ENCODE measurements around the gene RBMXL3. TPM values are rescaled to one million over a fixed set of nuclear protein-coding genes. Genes with fewer than 3 reads are reported as not detected.

Gene RBMXL3
- not detected in 2 replicates for total RNA-seq

- no peak within 1 kb of the TSS for H3K4me3 Mint-ChIP-seq
- H3K36me3 Mint-ChIP-seq (ENCODE audit: low read depth), result no peaks in the 10 kb centered on the region
Observed at GRCh38 chrX:115189110-115189509, at the start of gene RBMXL3. Gene RBMXL3, plus strand, starts transcription at chrX:115189410. Its CDS starts 32 bp downstream, at chrX:115189442.

DNA sequence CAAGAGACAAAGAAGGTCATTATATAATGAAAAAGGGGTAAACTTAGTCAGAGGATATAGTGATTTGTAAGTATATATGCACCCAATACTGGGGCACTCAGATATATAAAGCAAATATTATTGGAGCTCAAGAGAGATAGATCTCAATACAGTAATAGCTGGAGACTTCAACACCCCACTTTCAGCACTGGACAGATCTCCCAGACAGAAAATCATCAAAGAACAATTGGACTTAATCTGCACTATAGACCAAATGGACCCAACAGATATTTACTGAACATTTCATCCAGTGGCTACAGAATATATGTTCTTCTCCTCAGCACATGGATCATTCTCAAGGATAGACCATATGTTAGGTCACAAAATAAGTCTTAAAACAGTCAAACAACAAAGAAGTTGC lies 47.2 kb upstream of the RBMXL3 start:
- Mint-ChIP-seq H3K27ac (no peak overlapping the region), H3K27me3 (ENCODE audit: insufficient read depth) (no peaks in the 10 kb centered on the region), H3K36me3 (ENCODE audit: low read depth) (no peaks in the 10 kb centered on the region), H3K4me3 (no peak overlapping the region), H3K9me3 (no peaks in the 10 kb centered on the region), H3K4me1 (ENCODE audit: low read depth) (no peaks in the 10 kb centered on the region)
- intact Hi-C loops (cut with micrococcal nuclease), result no loop called here
- no peak for DNase-seq (ENCODE audit: low spot score)

More at GRCh38 chrX:115189110-115189509, at the start of gene RBMXL3:
- Mint-ChIP-seq H3K9me3 (peaks cover 2% of the 10 kb centered on the region), H3K27ac (no peak within 1 kb of the TSS), H3K4me1 (ENCODE audit: low read depth) (no peaks in the 10 kb centered on the region), H3K27me3 (ENCODE audit: insufficient read depth) (no peaks in the 10 kb centered on the region)
- intact Hi-C loops (cut with micrococcal nuclease), result no loop called here
- no peak for DNase-seq (ENCODE audit: low spot score)

DNA sequence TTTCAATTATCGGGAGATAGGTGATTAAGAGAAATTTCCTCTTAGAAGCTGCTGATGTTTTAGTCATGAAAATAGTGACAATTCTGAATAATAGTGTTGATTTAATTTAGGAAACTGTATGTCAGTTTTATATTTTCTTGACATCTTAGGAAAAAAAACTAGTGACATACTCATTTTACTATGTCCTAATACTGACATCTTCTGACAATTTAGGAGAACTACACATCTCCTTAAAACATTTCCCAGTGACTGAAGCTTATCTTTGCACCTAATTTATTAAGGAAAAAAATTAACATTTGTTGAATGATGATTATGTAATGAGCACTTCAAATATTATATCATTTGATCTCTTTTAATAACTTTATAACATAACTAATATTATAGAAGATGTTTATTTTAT lies 42.0 kb upstream of the RBMXL3 start:
- H3K4me3 Mint-ChIP-seq, result no peak overlapping the region
- no peaks in the 10 kb centered on the region for H3K27me3 Mint-ChIP-seq (ENCODE audit: insufficient read depth)
- no peaks in the 10 kb centered on the region for H3K36me3 Mint-ChIP-seq (ENCODE audit: low read depth)
- no peaks in the 10 kb centered on the region for H3K9me3 Mint-ChIP-seq
- no peak overlapping the region for H3K27ac Mint-ChIP-seq
- intact Hi-C loops (cut with micrococcal nuclease), result no loop called here
- DNase-seq (ENCODE audit: low spot score), result no peak
- H3K4me1 Mint-ChIP-seq (ENCODE audit: low read depth), result no peaks in the 10 kb centered on the region

DNA sequence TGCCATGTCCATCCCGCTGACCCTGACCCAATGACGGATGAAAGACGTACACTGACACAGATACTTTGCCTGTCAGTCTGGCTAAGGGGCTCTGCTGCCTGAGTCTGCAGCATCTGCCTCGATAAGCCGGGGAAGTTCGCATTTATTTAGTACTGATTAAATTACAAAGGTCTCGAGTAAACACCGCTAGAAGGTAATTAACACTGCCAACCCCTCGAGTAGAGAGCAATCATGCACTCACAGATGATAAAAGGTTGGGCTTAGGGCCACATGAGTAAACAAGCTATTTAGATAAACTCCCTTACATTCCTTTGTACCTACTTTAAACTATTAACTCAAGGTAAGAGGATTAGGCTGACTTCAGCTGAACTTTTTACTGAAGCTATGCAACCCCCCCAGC lies 16.0 kb upstream of the RBMXL3 start:
- DNase-seq (ENCODE audit: low spot score), result no peak
- H3K27me3 Mint-ChIP-seq (ENCODE audit: insufficient read depth), result no peaks in the 10 kb centered on the region
- H3K36me3 Mint-ChIP-seq (ENCODE audit: low read depth), result no peaks in the 10 kb centered on the region
- no peaks in the 10 kb centered on the region for H3K4me1 Mint-ChIP-seq (ENCODE audit: low read depth)
- intact Hi-C loops (cut with micrococcal nuclease), result no loop called here
- H3K4me3 Mint-ChIP-seq, result no peak overlapping the region
- no peaks in the 10 kb centered on the region for H3K9me3 Mint-ChIP-seq
- no peak overlapping the region for H3K27ac Mint-ChIP-seq

DNA sequence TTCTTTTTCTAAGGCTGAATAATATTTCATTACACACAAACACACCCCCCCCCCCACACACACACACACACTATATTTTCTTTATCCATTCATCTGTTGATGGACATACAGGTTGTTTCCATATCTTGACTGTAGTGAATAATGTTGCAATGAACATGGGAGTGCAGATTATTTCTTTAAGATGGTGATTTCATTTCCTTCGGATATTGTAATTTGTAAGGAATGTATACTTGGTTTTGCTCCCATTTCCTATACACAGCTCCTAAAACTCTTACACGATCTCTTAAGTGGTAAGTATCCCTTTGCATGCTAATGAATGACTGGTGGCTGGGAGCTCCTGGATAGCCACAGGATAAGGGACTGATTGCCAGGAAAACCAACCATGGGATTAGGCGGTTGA lies 14.7 kb upstream of the RBMXL3 start:
- Mint-ChIP-seq H3K27ac (no peak overlapping the region), H3K4me3 (no peak overlapping the region), H3K9me3 (no peaks in the 10 kb centered on the region), H3K4me1 (ENCODE audit: low read depth) (no peaks in the 10 kb centered on the region), H3K36me3 (ENCODE audit: low read depth) (no peaks in the 10 kb centered on the region), H3K27me3 (ENCODE audit: insufficient read depth) (no peaks in the 10 kb centered on the region)
- intact Hi-C loops (cut with micrococcal nuclease), result no loop called here
- DNase-seq (ENCODE audit: low spot score), result no peak

DNA sequence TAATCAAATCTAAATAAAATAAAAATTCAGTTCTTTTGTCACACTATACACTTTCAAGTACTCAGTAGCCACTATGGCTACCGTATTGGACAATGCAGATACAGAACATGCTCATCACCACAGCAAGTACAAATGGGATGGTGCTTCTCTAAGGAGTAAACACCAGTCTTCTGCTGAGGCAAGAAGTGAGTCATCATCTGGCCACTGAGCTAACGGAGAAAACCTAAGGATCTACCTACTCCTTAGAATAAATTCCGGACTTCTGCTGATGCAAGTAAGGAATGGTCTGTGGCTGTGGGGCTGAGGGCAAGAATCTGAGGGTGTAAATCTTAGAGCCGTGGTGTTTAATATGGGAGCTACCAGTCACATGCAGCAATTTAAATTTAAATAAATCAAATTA lies 11.3 kb upstream of the RBMXL3 start:
- no peak overlapping the region for H3K4me3 Mint-ChIP-seq
- H3K9me3 Mint-ChIP-seq, result no peaks in the 10 kb centered on the region
- no peaks in the 10 kb centered on the region for H3K27me3 Mint-ChIP-seq (ENCODE audit: insufficient read depth)
- no peak overlapping the region for H3K27ac Mint-ChIP-seq
- DNase-seq (ENCODE audit: low spot score), result no peak
- intact Hi-C loops (cut with micrococcal nuclease), result no loop called here
- no peaks in the 10 kb centered on the region for H3K36me3 Mint-ChIP-seq (ENCODE audit: low read depth)
- H3K4me1 Mint-ChIP-seq (ENCODE audit: low read depth), result no peaks in the 10 kb centered on the region

- Mint-ChIP-seq H3K27ac (no peak overlapping the region), H3K36me3 (ENCODE audit: low read depth) (no peaks in the 10 kb centered on the region), H3K4me3 (no peak overlapping the region), H3K9me3 (no peaks in the 10 kb centered on the region), H3K4me1 (ENCODE audit: low read depth) (no peaks in the 10 kb centered on the region), H3K27me3 (ENCODE audit: insufficient read depth) (no peaks in the 10 kb centered on the region)
- intact Hi-C loops (cut with micrococcal nuclease), result no loop called here
- no peak for DNase-seq (ENCODE audit: low spot score)
Observed at GRCh38 chrX:115178473-115178872, 10.7 kb upstream of the RBMXL3 start.

DNA sequence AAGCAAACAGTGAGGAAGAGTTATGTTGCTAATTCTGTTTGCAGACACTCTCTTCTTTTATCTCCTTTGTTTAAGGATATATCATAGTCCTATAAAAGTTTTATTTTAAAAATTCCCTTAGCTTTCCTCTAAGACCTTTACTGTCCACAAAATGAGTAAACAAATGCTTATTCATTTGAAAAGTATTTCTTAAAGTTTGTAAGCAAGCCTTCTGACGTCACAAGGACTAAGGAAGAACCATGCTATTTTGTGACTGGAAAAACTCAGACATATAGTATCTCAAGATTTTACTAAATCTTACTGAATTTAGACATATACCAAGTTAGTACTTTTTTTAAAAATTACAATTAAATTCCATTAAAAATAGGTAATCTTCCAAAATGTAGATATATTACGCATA lies 5.2 kb upstream of the RBMXL3 start:
- no peaks in the 10 kb centered on the region for H3K27me3 Mint-ChIP-seq (ENCODE audit: insufficient read depth)

GRCh38 chrX:115189646-115190635 lies 731 bp downstream of the RBMXL3 start:
- no peak overlapping the region for H3K4me3 Mint-ChIP-seq
- peaks cover 2% of the 10 kb centered on the region for H3K9me3 Mint-ChIP-seq
- intact Hi-C loops (cut with micrococcal nuclease), result no loop called here
- H3K4me1 Mint-ChIP-seq (ENCODE audit: low read depth), result no peaks in the 10 kb centered on the region
- H3K27me3 Mint-ChIP-seq (ENCODE audit: insufficient read depth), result no peaks in the 10 kb centered on the region
- H3K36me3 Mint-ChIP-seq (ENCODE audit: low read depth), result no peaks in the 10 kb centered on the region
- DNase-seq (ENCODE audit: low spot score), result no peak
- H3K27ac Mint-ChIP-seq, result no peak overlapping the region

More for the DNA sequence above, 5.2 kb upstream of the RBMXL3 start:
- H3K9me3 Mint-ChIP-seq, result no peaks in the 10 kb centered on the region
- intact Hi-C loops (cut with micrococcal nuclease), result no loop called here
- no peak overlapping the region for H3K27ac Mint-ChIP-seq
- no peak overlapping the region for H3K4me3 Mint-ChIP-seq
- H3K4me1 Mint-ChIP-seq (ENCODE audit: low read depth), result no peaks in the 10 kb centered on the region
- no peak for DNase-seq (ENCODE audit: low spot score)
- no peaks in the 10 kb centered on the region for H3K36me3 Mint-ChIP-seq (ENCODE audit: low read depth)

GRCh38 chrX:115190636-115191489 lies 1.7 kb downstream of the RBMXL3 start:
- no peak for DNase-seq (ENCODE audit: low spot score)
- Mint-ChIP-seq H3K4me3 (no peak overlapping the region), H3K27me3 (ENCODE audit: insufficient read depth) (no peaks in the 10 kb centered on the region), H3K36me3 (ENCODE audit: low read depth) (no peaks in the 10 kb centered on the region), H3K9me3 (peaks cover 2% of the 10 kb centered on the region), H3K4me1 (ENCODE audit: low read depth) (no peaks in the 10 kb centered on the region), H3K27ac (no peak overlapping the region)
- intact Hi-C loops (cut with micrococcal nuclease), result no loop called here

- DNase-seq (ENCODE audit: low spot score), result no peak
- no peak overlapping the region for H3K27ac Mint-ChIP-seq
- H3K9me3 Mint-ChIP-seq, result peaks cover 2% of the 10 kb centered on the region
- intact Hi-C loops (cut with micrococcal nuclease), result no loop called here
- no peaks in the 10 kb centered on the region for H3K27me3 Mint-ChIP-seq (ENCODE audit: insufficient read depth)
- H3K4me3 Mint-ChIP-seq, result no peak overlapping the region
- H3K4me1 Mint-ChIP-seq (ENCODE audit: low read depth), result no peaks in the 10 kb centered on the region
- no peaks in the 10 kb centered on the region for H3K36me3 Mint-ChIP-seq (ENCODE audit: low read depth)
Observed at GRCh38 chrX:115191490-115192243, 2.5 kb downstream of the RBMXL3 start.

DNA sequence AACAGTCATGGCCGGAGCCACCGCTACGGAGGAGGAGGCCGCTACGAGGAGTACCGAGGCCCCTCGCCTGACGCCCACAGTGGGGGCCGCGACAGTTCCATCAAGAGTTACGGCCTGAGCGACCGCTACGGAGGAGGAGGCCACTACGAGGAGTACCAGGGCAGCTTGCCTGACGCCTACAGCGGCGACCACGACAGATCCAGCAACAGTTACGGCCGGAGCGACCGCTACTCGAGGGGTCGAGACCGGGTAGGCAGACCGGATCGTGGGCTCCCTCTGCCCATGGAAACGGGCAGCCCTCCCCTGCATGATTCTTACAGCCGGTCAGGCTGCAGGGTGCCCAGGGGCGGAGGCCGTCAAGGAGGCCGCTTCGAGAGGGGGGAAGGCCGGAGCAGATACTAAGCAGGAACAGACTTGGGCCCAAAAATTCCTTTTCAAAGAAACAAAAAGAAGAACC lies 3.1 kb downstream of the RBMXL3 start:
- Mint-ChIP-seq H3K4me3 (no peak overlapping the region), H3K27me3 (ENCODE audit: insufficient read depth) (no peaks in the 10 kb centered on the region), H3K9me3 (peaks cover 2% of the 10 kb centered on the region), H3K36me3 (ENCODE audit: low read depth) (no peaks in the 10 kb centered on the region), H3K27ac (no peak overlapping the region), H3K4me1 (ENCODE audit: low read depth) (no peaks in the 10 kb centered on the region)
- DNase-seq (ENCODE audit: low spot score), result no peak
- intact Hi-C loops (cut with micrococcal nuclease), result no loop called here
